SK-N-SH (cell line): Measurements from ENCODE around the gene HMOX1.

Source experiments
- CTCF ChIP-seq: fragments of 200-600 bp; sonication (generic); IDR thresholded peaks from 2 replicates; pipeline ENCODE4 v1.6.1; 2017; ENCODE audit warnings: antibody characterized with exemption, mild to moderate bottlenecking, moderate library complexity
- EZH2phosphoT487 ChIP-seq: fragments of 200-600 bp; sonication (generic); IDR thresholded peaks from 2 replicates; pipeline ENCODE4 v1.6.1; 2017; ENCODE audit warnings: low read depth, mixed run types, mild to moderate bottlenecking, antibody characterized with exemption, moderate library complexity, borderline replicate concordance
- GABPA ChIP-seq: IDR thresholded peaks from 2 replicates; pipeline ENCODE4 v1.4.0; 2012; ENCODE audit warnings: low read depth, mild to moderate bottlenecking
- MEF2A ChIP-seq: IDR thresholded peaks from 2 replicates; pipeline ENCODE4 v1.4.0; 2012; ENCODE audit warnings: low read depth, borderline replicate concordance
- MXI1 ChIP-seq: IDR thresholded peaks from 2 replicates; pipeline ENCODE4 v1.6.1; 2012; ENCODE audit warnings: mild to moderate bottlenecking, low read depth, low read length, improper control_type of control experiment
- POLR2AphosphoS5 ChIP-seq: IDR thresholded peaks from 2 replicates; pipeline ENCODE4 v1.6.1; 2012; ENCODE audit warnings: low read depth, low read length
- REST ChIP-seq: IDR thresholded peaks from 2 replicates; pipeline ENCODE4 v1.6.1; 2012; ENCODE audit warnings: mild to moderate bottlenecking, low read depth, low read length, moderate library complexity
- SIN3A ChIP-seq: IDR thresholded peaks from 2 replicates; pipeline ENCODE4 v1.6.1; 2012; ENCODE audit warnings: low read depth, mild to moderate bottlenecking, low read length, moderate library complexity, borderline replicate concordance
- TCF12 ChIP-seq: IDR thresholded peaks from 2 replicates; pipeline ENCODE4 v1.4.0; 2012

GRCh38 chr22:35349704-35350538 is 31.0 kb upstream of the HMOX1 start:
- no peak for TF ChIP-seq MEF2A
- TF ChIP-seq TCF12 = no peak
- TF ChIP-seq SIN3A = no peak
- no peak for TF ChIP-seq CTCF
- no peak for TF ChIP-seq GABPA
- no peak for TF ChIP-seq REST
- TF ChIP-seq POLR2AphosphoS5 = no peak
- no peak for TF ChIP-seq EZH2phosphoT487
- no peak for TF ChIP-seq MXI1
